LHCN-M2 (cell line): Measurements from ENCODE around the gene ZMYND8. TPM values are rescaled to one million over a fixed set of nuclear protein-coding genes. Genes with fewer than 3 reads are reported as not detected.
A peak's percentile ranks its signal among the peaks of the same experiment; 100 is the strongest.
"Not testable (repeated sequence)": the region's sequence is repeated elsewhere in the genome, so short reads cannot be mapped to it uniquely, and the experiment has no call there.

Experiments used
- DNase-seq: peaks from one replicate; pipeline ENCODE4 v3.0.0-alpha.2; 2012; ENCODE audit warnings: low read depth
- total RNA-seq: library from RNA; depleted of rRNA; stranded (reverse); fragments of >200 nt; gene quantifications from 2 replicates; pipeline ENCODE4 v1.2.3, GENCODE V29; 2014

ZMYND8 gene
- total RNA-seq, 1 experiment from 2014 or later: 56.4 TPM

- no peak for DNase-seq
These were observed 45.8 kb downstream of the ZMYND8 start for GRCh38 chr20:47310729-47311128.

GRCh38 chr20:47309806-47310426, 46.6 kb downstream of the ZMYND8 start:
- DNase-seq: no peak

- DNase-seq: no peak
These were observed 47.1 kb downstream of the ZMYND8 start for GRCh38 chr20:47309394-47309793.

- not testable (repeated sequence) for DNase-seq
These were observed 48.9 kb downstream of the ZMYND8 start for GRCh38 chr20:47307569-47307968.

GRCh38 chr20:47306755-47307370, 49.6 kb downstream of the ZMYND8 start:
- no peak for DNase-seq

- no peak for DNase-seq
These were observed 50.4 kb downstream of the ZMYND8 start for GRCh38 chr20:47306095-47306494.

- DNase-seq: no peak
These were observed 50.8 kb downstream of the ZMYND8 start for GRCh38 chr20:47305667-47306066.

- peak; percentile 27 for DNase-seq
These were observed 52.2 kb downstream of the ZMYND8 start for GRCh38 chr20:47304287-47304686.

- no peak for DNase-seq
These were observed 52.8 kb downstream of the ZMYND8 start for GRCh38 chr20:47303736-47304135.

- DNase-seq: peak; percentile 80
These were observed 56.4 kb downstream of the ZMYND8 start for GRCh38 chr20:47300071-47300470.

- DNase-seq: no peak
These were observed 57.9 kb downstream of the ZMYND8 start for GRCh38 chr20:47298624-47299023.

- DNase-seq: no peak
These were observed 58.8 kb downstream of the ZMYND8 start for GRCh38 chr20:47297746-47298145.

- no peak for DNase-seq
These were observed 59.5 kb downstream of the ZMYND8 start for GRCh38 chr20:47296950-47297349.

- no peak for DNase-seq
These were observed 60.5 kb downstream of the ZMYND8 start for GRCh38 chr20:47295921-47296426.

- DNase-seq: no peak
These were observed 61.2 kb downstream of the ZMYND8 start for GRCh38 chr20:47295129-47295813.

GRCh38 chr20:47293631-47294030, 62.9 kb downstream of the ZMYND8 start:
- no peak for DNase-seq

GRCh38 chr20:47292581-47292980, 63.9 kb downstream of the ZMYND8 start:
- no peak for DNase-seq

GRCh38 chr20:47290666-47291430, 65.7 kb downstream of the ZMYND8 start:
- DNase-seq: no peak

GRCh38 chr20:47290008-47290407, 66.5 kb downstream of the ZMYND8 start:
- no peak for DNase-seq

- no peak for DNase-seq
These were observed 67.4 kb downstream of the ZMYND8 start for GRCh38 chr20:47289096-47289495.

GRCh38 chr20:47288530-47288929, 68.0 kb downstream of the ZMYND8 start:
- DNase-seq: not testable (repeated sequence)

- DNase-seq: no peak
These were observed 68.8 kb downstream of the ZMYND8 start for GRCh38 chr20:47287609-47288144.
